ENCODE measurements around the gene SVOP. TPM values are rescaled to one million over a fixed set of nuclear protein-coding genes. Genes with fewer than 3 reads are reported as not detected.
A peak's percentile ranks its signal among the peaks of the same experiment; 100 is the strongest.
"Not testable (repeated sequence)": the region's sequence is repeated elsewhere in the genome, so short reads cannot be mapped to it uniquely, and the experiment has no call there.

Gene SVOP
- polyA plus RNA-seq, 3 donors from 2014 or later: not detected

- Mint-ChIP-seq H3K4me3 (no peak overlapping the region), H3K27ac (no peak overlapping the region), H3K27me3 (ENCODE audit: low read depth in 3 of 3) (peaks cover 3 to 7% (median 7%) of the 10 kb centered on the region in 3 donors), H3K4me1 (no peaks in the 10 kb centered on the region), H3K36me3 (no peaks in the 10 kb centered on the region), H3K9me3 (no peaks in the 10 kb centered on the region)
- no peak for DNase-seq
These were observed 124.5 kb downstream of the SVOP start for GRCh38 chr12:108896336-108896735.

- Mint-ChIP-seq H3K27ac (peak overlapping the region in 1 of 6 donors; percentile 43), H3K4me3 (no peak overlapping the region), H3K36me3 (no peaks in the 10 kb centered on the region), H3K9me3 (no peaks in the 10 kb centered on the region), H3K4me1 (no peaks in the 10 kb centered on the region), H3K27me3 (ENCODE audit: low read depth in 3 of 3) (peaks cover 3 to 7% (median 4%) of the 10 kb centered on the region in 3 donors)
- no peak for DNase-seq
These were observed 125.6 kb downstream of the SVOP start for GRCh38 chr12:108895220-108895802.

- Mint-ChIP-seq H3K27ac (no peak overlapping the region), H3K9me3 (no peaks in the 10 kb centered on the region), H3K4me3 (no peak overlapping the region), H3K4me1 (no peaks in the 10 kb centered on the region), H3K27me3 (ENCODE audit: low read depth in 3 of 3) (peaks cover 0 to 3% (median 1%) of the 10 kb centered on the region in 3 donors), H3K36me3 (no peaks in the 10 kb centered on the region)
- DNase-seq: no peak
These were observed 130.7 kb downstream of the SVOP start for GRCh38 chr12:108890208-108890607.

- DNase-seq: no peak
- H3K9me3 Mint-ChIP-seq: no peaks in the 10 kb centered on the region
- no peak overlapping the region for H3K27ac Mint-ChIP-seq
- H3K4me1 Mint-ChIP-seq: no peaks in the 10 kb centered on the region
- no peak overlapping the region for H3K4me3 Mint-ChIP-seq
- H3K27me3 Mint-ChIP-seq (ENCODE audit: low read depth in 3 of 3): no peaks in the 10 kb centered on the region
- no peaks in the 10 kb centered on the region for H3K36me3 Mint-ChIP-seq
These were observed 132.8 kb downstream of the SVOP start for GRCh38 chr12:108888031-108888430.

- no peaks in the 10 kb centered on the region for H3K9me3 Mint-ChIP-seq
- H3K27ac Mint-ChIP-seq: no peak overlapping the region
- no peak overlapping the region for H3K4me3 Mint-ChIP-seq
- DNase-seq: no peak
- H3K36me3 Mint-ChIP-seq: no peaks in the 10 kb centered on the region
- H3K27me3 Mint-ChIP-seq (ENCODE audit: low read depth in 3 of 3): no peaks in the 10 kb centered on the region
- no peaks in the 10 kb centered on the region for H3K4me1 Mint-ChIP-seq
These were observed 133.8 kb downstream of the SVOP start for GRCh38 chr12:108886873-108887629.

GRCh38 chr12:108884116-108885012, 136.5 kb downstream of the SVOP start:
- Mint-ChIP-seq H3K27me3 (ENCODE audit: low read depth in 3 of 3) (no peaks in the 10 kb centered on the region), H3K4me3 (no peak overlapping the region), H3K9me3 (no peaks in the 10 kb centered on the region), H3K36me3 (no peaks in the 10 kb centered on the region), H3K4me1 (no peaks in the 10 kb centered on the region), H3K27ac (peak overlapping the region in 1 of 6 donors; percentile 48)
- peak; percentile 47 to 51 (median 49) for DNase-seq

GRCh38 chr12:108881953-108882352, 138.9 kb downstream of the SVOP start:
- H3K4me1 Mint-ChIP-seq: no peaks in the 10 kb centered on the region
- no peaks in the 10 kb centered on the region for H3K27me3 Mint-ChIP-seq (ENCODE audit: low read depth in 3 of 3)
- H3K9me3 Mint-ChIP-seq: no peaks in the 10 kb centered on the region
- no peak for DNase-seq
- no peak overlapping the region for H3K27ac Mint-ChIP-seq
- no peaks in the 10 kb centered on the region for H3K36me3 Mint-ChIP-seq
- no peak overlapping the region for H3K4me3 Mint-ChIP-seq

GRCh38 chr12:108879615-108880254, 141.1 kb downstream of the SVOP start, which contains the start of gene DAO:
DAO (plus strand) TSS chr12:108880092; CDS start chr12:108885007, 4,915 bp downstream.
- peaks cover 1 to 5% of the 10 kb centered on the region in 2 donors for H3K4me1 Mint-ChIP-seq
- H3K9me3 Mint-ChIP-seq: no peaks in the 10 kb centered on the region
- H3K27ac Mint-ChIP-seq: no peak within 1 kb of the TSS
- no peak for DNase-seq
- H3K4me3 Mint-ChIP-seq: no peak within 1 kb of the TSS
- H3K27me3 Mint-ChIP-seq (ENCODE audit: low read depth in 3 of 3): no peaks in the 10 kb centered on the region
- H3K36me3 Mint-ChIP-seq: no peaks in the 10 kb centered on the region

GRCh38 chr12:108876550-108876949, 144.3 kb downstream of the SVOP start:
- no peak overlapping the region for H3K4me3 Mint-ChIP-seq
- no peak for DNase-seq
- H3K4me1 Mint-ChIP-seq: peaks cover 1 to 5% of the 10 kb centered on the region in 2 donors
- no peaks in the 10 kb centered on the region for H3K27me3 Mint-ChIP-seq (ENCODE audit: low read depth in 3 of 3)
- H3K27ac Mint-ChIP-seq: no peak overlapping the region
- no peaks in the 10 kb centered on the region for H3K9me3 Mint-ChIP-seq
- H3K36me3 Mint-ChIP-seq: no peaks in the 10 kb centered on the region

GRCh38 chr12:108875682-108876361, 145.0 kb downstream of the SVOP start:
- peaks cover 1 to 5% of the 10 kb centered on the region in 2 donors for H3K4me1 Mint-ChIP-seq
- no peaks in the 10 kb centered on the region for H3K36me3 Mint-ChIP-seq
- no peak for DNase-seq
- no peak overlapping the region for H3K4me3 Mint-ChIP-seq
- H3K27ac Mint-ChIP-seq: no peak overlapping the region
- H3K9me3 Mint-ChIP-seq: no peaks in the 10 kb centered on the region
- no peaks in the 10 kb centered on the region for H3K27me3 Mint-ChIP-seq (ENCODE audit: low read depth in 3 of 3)

GRCh38 chr12:108875280-108875679, 145.6 kb downstream of the SVOP start:
- Mint-ChIP-seq H3K27ac (peak overlapping the region in 1 of 6 donors; percentile 3), H3K27me3 (ENCODE audit: low read depth in 3 of 3) (no peaks in the 10 kb centered on the region), H3K4me1 (peaks cover 1 to 5% of the 10 kb centered on the region in 2 donors), H3K36me3 (no peaks in the 10 kb centered on the region), H3K4me3 (no peak overlapping the region), H3K9me3 (no peaks in the 10 kb centered on the region)
- DNase-seq: no peak

GRCh38 chr12:108868781-108869180, 152.1 kb downstream of the SVOP start:
- DNase-seq: no peak
- H3K4me3 Mint-ChIP-seq: no peak overlapping the region
- no peaks in the 10 kb centered on the region for H3K36me3 Mint-ChIP-seq
- no peaks in the 10 kb centered on the region for H3K9me3 Mint-ChIP-seq
- H3K4me1 Mint-ChIP-seq: no peaks in the 10 kb centered on the region
- H3K27me3 Mint-ChIP-seq (ENCODE audit: low read depth in 3 of 3): no peaks in the 10 kb centered on the region
- no peak overlapping the region for H3K27ac Mint-ChIP-seq

GRCh38 chr12:108866083-108866482, 154.8 kb downstream of the SVOP start:
- not testable (repeated sequence) for H3K27ac Mint-ChIP-seq; H3K9me3 Mint-ChIP-seq; H3K36me3 Mint-ChIP-seq; H3K4me3 Mint-ChIP-seq; DNase-seq; H3K4me1 Mint-ChIP-seq; H3K27me3 Mint-ChIP-seq (ENCODE audit: low read depth in 3 of 3)
